ENCODE measurements around the gene HPSE. TPM values are rescaled to one million over a fixed set of nuclear protein-coding genes. Genes with fewer than 3 reads are reported as not detected.

HPSE gene
- total RNA-seq, 1 experiment from 2014 or later = 2.6 TPM

GRCh38 chr4:83362492-83363329, 28.1 kb upstream of the HPSE start:
- no peaks in the 10 kb centered on the region for H3K36me3 ChIP-seq (ENCODE audit: control insufficient read depth, insufficient read depth, low read length)
- CTCF ChIA-PET = interaction anchor here (0.6 to 0.7 kb wide), 2 partner anchors 76 to 206 kb away, joined by 3 to 7 read pairs; no protein-coding TSS in a partner anchor
- H3K4me3 ChIP-seq (ENCODE audit: low read depth in 2 of 2, low read length in 2 of 2) = no peak overlapping the region
- peak; percentile 63 for TF ChIP-seq CTCF (IDR thresholded peaks at IDR 0.05)
- TF ChIP-seq POLR2AphosphoS5 (IDR thresholded peaks at IDR 0.05; ENCODE audit: low read depth, low read length) = no peak
- no peak for TF ChIP-seq REST (IDR thresholded peaks at IDR 0.05; ENCODE audit: insufficient read depth in 1 of 2, low read depth in 2 of 2, low read length in 1 of 2)
- peaks cover 7% of the 10 kb centered on the region; the same call in 1 of the 2 replicates for H3K4me1 ChIP-seq (ENCODE audit: control insufficient read depth, insufficient read depth, low read length)
- ATAC-seq = peak; percentile 78
- H3K27me3 ChIP-seq (ENCODE audit: control insufficient read depth, insufficient read depth, low read length) = no peaks in the 10 kb centered on the region
- BruUV-seq (replicated peaks) = no TSS peak
- in situ Hi-C loops (cut with HindIII; ENCODE audit: low pct_unique_long_range_greater_than_20kb, low sequenced_read_pairs) (no loop called here), intact Hi-C loops (cut with micrococcal nuclease; ENCODE audit: unreplicated experiment) (no loop called here)
- no peak overlapping the region for H3K27ac ChIP-seq (ENCODE audit: low read length)
- no peak for DNase-seq (ENCODE audit: low read depth, low spot score)
- POLR2A ChIA-PET = no interaction called here
- no peaks in the 10 kb centered on the region for H3K9me3 ChIP-seq (ENCODE audit: control insufficient read depth, insufficient read depth, low read depth, low read length)

GRCh38 chr4:83361416-83362103, 26.9 kb upstream of the HPSE start:
- BruUV-seq (replicated peaks) = no TSS peak
- no peak for ATAC-seq
- no peak overlapping the region for H3K27ac ChIP-seq (ENCODE audit: low read length)
- peaks cover 17% of the 10 kb centered on the region for H3K4me1 ChIP-seq (ENCODE audit: control insufficient read depth, insufficient read depth, low read length)
- CTCF ChIA-PET = no interaction called here
- intact Hi-C loops (cut with micrococcal nuclease; ENCODE audit: unreplicated experiment) (no loop called here), in situ Hi-C loops (cut with HindIII; ENCODE audit: low pct_unique_long_range_greater_than_20kb, low sequenced_read_pairs) (no loop called here)
- TF ChIP-seq TCF7L2 (IDR thresholded peaks at IDR 0.05; ENCODE audit: low read depth, low read length) = no peak
- DNase-seq (ENCODE audit: low read depth, low spot score) = no peak
- POLR2A ChIA-PET = no interaction called here
- H3K27me3 ChIP-seq (ENCODE audit: control insufficient read depth, insufficient read depth, low read length) = no peaks in the 10 kb centered on the region
- H3K4me3 ChIP-seq (ENCODE audit: low read depth in 2 of 2, low read length in 2 of 2) = no peak overlapping the region
- H3K9me3 ChIP-seq (ENCODE audit: control insufficient read depth, insufficient read depth, low read depth, low read length) = no peaks in the 10 kb centered on the region
- no peaks in the 10 kb centered on the region for H3K36me3 ChIP-seq (ENCODE audit: control insufficient read depth, insufficient read depth, low read length)

- POLR2A ChIA-PET = no interaction called here
- TF ChIP-seq REST (IDR thresholded peaks at IDR 0.05; ENCODE audit: insufficient read depth in 1 of 2, low read depth in 2 of 2, low read length in 1 of 2) = no peak
- no peak for TF ChIP-seq CTCF (IDR thresholded peaks at IDR 0.05)
- TF ChIP-seq TCF7L2 (IDR thresholded peaks at IDR 0.05; ENCODE audit: low read depth, low read length) = no peak
- no peak for TF ChIP-seq SIN3A (IDR thresholded peaks at IDR 0.05; ENCODE audit: borderline replicate concordance, insufficient read depth, low read depth, low read length)
- no peak for TF ChIP-seq POLR2AphosphoS5 (IDR thresholded peaks at IDR 0.05; ENCODE audit: low read depth, low read length)
- ATAC-seq (no peak), DNase-seq (ENCODE audit: low read depth, low spot score) (no peak)
- intact Hi-C loops (cut with micrococcal nuclease; ENCODE audit: unreplicated experiment) (no loop called here), in situ Hi-C loops (cut with HindIII; ENCODE audit: low pct_unique_long_range_greater_than_20kb, low sequenced_read_pairs) (no loop called here)
- peaks cover 19% of the 10 kb centered on the region for H3K4me1 ChIP-seq (ENCODE audit: control insufficient read depth, insufficient read depth, low read length)
- no peaks in the 10 kb centered on the region for H3K9me3 ChIP-seq (ENCODE audit: control insufficient read depth, insufficient read depth, low read depth, low read length)
- H3K27ac ChIP-seq (ENCODE audit: low read length) = no peak overlapping the region
- CTCF ChIA-PET = no interaction called here
- no peak overlapping the region for H3K4me3 ChIP-seq (ENCODE audit: low read depth in 2 of 2, low read length in 2 of 2)
- H3K27me3 ChIP-seq (ENCODE audit: control insufficient read depth, insufficient read depth, low read length) = no peaks in the 10 kb centered on the region
- no TSS peak for BruUV-seq (replicated peaks)
- H3K36me3 ChIP-seq (ENCODE audit: control insufficient read depth, insufficient read depth, low read length) = no peaks in the 10 kb centered on the region
Measured at GRCh38 chr4:83360018-83360417, 25.4 kb upstream of the HPSE start.

Data from Panc1 (cell line).